ENCODE results near the gene VPS72. TPM values are rescaled to one million over a fixed set of nuclear protein-coding genes. Genes with fewer than 3 reads are reported as not detected.

The VPS72 gene
- total and polyA plus RNA-seq, 2 donors: 32.1 to 44.4 TPM

DNA sequence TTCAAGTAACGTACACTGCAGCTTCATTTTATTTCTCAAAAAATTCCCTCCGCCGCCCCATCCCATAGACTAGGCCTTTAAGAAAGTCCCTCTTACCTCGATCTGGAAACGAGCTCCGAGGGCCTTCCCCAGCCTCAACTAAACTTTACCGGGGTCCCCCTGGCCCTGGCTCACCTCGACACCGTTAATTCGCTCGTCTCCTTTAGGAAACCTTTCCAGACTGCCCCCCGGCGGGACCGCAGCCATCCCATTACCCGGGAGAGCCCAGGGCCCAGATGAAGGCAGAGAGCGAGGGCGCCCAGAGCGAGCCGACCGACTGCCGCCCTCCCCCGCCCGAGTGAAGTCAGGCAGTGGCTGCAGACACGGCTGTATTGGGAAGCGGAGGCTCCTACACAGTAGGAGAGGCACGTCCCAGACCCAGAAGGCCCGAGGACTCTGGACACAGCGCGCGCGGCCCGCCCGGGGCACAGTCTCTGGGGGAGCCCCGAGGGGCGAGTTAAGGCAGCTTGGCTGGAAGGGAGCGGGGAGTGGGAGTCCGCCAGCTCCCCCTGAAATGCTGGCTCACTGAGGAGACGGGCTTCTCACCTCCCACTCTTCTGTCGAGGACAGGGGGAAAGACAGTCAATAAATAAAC, 58.2 kb downstream of the VPS72 start:
- no peak for DNase-seq (ENCODE audit: extremely low spot score)
- H3K36me3 ChIP-seq (ENCODE audit: insufficient read depth): no peaks in the 10 kb centered on the region
- no peak overlapping the region for H3K27ac ChIP-seq (ENCODE audit: low read depth)
- WGBS: 24% methylated on average over 39 of the region's 39 CpGs
- H3K4me1 ChIP-seq (ENCODE audit: insufficient read depth): no peaks in the 10 kb centered on the region
- peak overlapping the region; percentile 30 for H3K4me3 ChIP-seq (ENCODE audit: low read depth, low read length)

DNA sequence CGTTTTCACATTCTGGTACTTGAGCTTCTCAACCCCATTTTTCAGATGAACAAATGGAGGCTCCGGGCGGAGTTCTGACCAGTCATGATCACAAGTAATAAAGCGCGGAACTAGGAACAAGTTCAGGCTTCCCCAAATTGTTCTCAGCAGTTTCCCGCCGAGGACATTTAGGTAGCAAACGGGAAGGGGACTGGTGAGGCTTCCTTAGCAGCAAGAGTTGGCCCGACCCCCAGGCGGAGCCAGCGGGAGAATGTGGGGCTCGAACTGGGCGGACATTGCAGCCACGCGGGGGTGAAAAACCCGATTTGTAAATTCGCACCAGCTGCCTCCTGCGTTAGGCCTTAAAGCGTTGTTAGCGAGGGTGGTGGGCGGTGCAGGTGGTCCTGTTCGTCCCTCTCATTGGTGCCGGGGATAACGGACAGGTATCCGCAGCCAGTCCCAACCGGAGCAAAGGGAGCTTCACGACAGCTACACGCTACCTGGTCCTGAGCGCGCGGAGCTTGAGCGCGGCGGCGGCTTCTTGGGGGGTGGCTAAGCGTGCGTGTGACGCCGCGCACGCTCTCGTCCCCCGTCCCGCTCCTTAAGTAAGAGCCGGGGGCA, 58.9 kb downstream of the VPS72 start:
- WGBS: 5% methylated on average over 45 of the region's 45 CpGs
- no peaks in the 10 kb centered on the region for H3K4me1 ChIP-seq (ENCODE audit: insufficient read depth)
- H3K36me3 ChIP-seq (ENCODE audit: insufficient read depth): no peaks in the 10 kb centered on the region
- DNase-seq (ENCODE audit: extremely low spot score): peak; percentile 81
- H3K27ac ChIP-seq (ENCODE audit: low read depth): no peak overlapping the region
- H3K4me3 ChIP-seq (ENCODE audit: low read depth, low read length): peak overlapping the region; percentile 30

DNA sequence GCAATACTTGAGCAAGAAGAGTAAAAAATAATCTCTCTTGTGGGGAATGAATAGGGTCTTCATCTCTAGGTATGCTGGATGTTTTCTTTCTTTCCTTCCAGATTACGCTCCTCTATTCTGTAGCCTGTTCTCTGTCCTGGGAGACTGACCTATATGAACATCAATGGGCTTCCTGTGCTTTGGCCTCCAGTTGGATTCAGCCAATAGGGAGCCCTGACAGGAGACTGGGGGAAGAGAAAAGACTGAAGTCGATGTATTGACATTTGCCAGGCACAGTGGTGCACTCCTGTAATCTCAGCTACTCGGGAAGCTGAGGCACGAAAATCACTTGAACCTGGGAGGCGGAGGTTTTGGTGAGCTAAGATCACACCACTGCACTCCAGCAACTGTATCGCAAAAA, 61.2 kb downstream of the VPS72 start:
- no peaks in the 10 kb centered on the region for H3K4me1 ChIP-seq (ENCODE audit: insufficient read depth)
- DNase-seq (ENCODE audit: extremely low spot score): no peak
- H3K4me3 ChIP-seq (ENCODE audit: low read depth, low read length): no peak overlapping the region
- H3K27ac ChIP-seq (ENCODE audit: low read depth): no peak overlapping the region
- WGBS: 73% methylated on average over 6 of the region's 6 CpGs
- no peaks in the 10 kb centered on the region for H3K36me3 ChIP-seq (ENCODE audit: insufficient read depth)

Other genes with a start within 250 kb of the VPS72 start
- gene CERS2, start 215.4 kb downstream of the VPS72 start, total RNA-seq: 75.1 TPM
- 131 TPM for gene CERS2, start 215.4 kb downstream of the VPS72 start, polyA plus RNA-seq
- 5.2 TPM for gene ANXA9, start 207.9 kb downstream of the VPS72 start, total RNA-seq
- gene ANXA9, start 207.9 kb downstream of the VPS72 start, polyA plus RNA-seq: 0.95 TPM
- 19.7 TPM for gene MINDY1, start 183.3 kb downstream of the VPS72 start, total RNA-seq
- gene MINDY1, start 183.3 kb downstream of the VPS72 start, polyA plus RNA-seq: 19.6 TPM
- gene PRUNE1, start 181.7 kb downstream of the VPS72 start, total RNA-seq: 19.1 TPM
- 23.5 TPM for gene PRUNE1, start 181.7 kb downstream of the VPS72 start, polyA plus RNA-seq
- gene BNIPL, start 153.6 kb downstream of the VPS72 start, total RNA-seq: 10.9 TPM
- gene BNIPL, start 153.6 kb downstream of the VPS72 start, polyA plus RNA-seq: 1.9 TPM
- gene C1orf56, start 142.4 kb downstream of the VPS72 start, total RNA-seq: 1.4 TPM
- gene C1orf56, start 142.4 kb downstream of the VPS72 start, polyA plus RNA-seq: 9.4 TPM
- 47.2 TPM for gene CDC42SE1, start 130.6 kb downstream of the VPS72 start, total RNA-seq
- gene CDC42SE1, start 130.6 kb downstream of the VPS72 start, polyA plus RNA-seq: 62.1 TPM
- 4.8 TPM for gene MLLT11, start 129.8 kb downstream of the VPS72 start, total RNA-seq
- gene MLLT11, start 129.8 kb downstream of the VPS72 start, polyA plus RNA-seq: 4.9 TPM
- 16.9 TPM for gene GABPB2, start 119.4 kb downstream of the VPS72 start, total RNA-seq
- 6.4 TPM for gene GABPB2, start 119.4 kb downstream of the VPS72 start, polyA plus RNA-seq
- 10.4 TPM for gene SEMA6C, start 43.6 kb downstream of the VPS72 start, total RNA-seq
- 13.7 TPM for gene SEMA6C, start 43.6 kb downstream of the VPS72 start, polyA plus RNA-seq
- 4.0 TPM for gene TNFAIP8L2, start 33.5 kb downstream of the VPS72 start, total RNA-seq
- 5.4 TPM for gene TNFAIP8L2, start 33.5 kb downstream of the VPS72 start, polyA plus RNA-seq
- gene LYSMD1, start 24.3 kb downstream of the VPS72 start, total RNA-seq: 6.8 TPM
- 14.0 TPM for gene LYSMD1, start 24.3 kb downstream of the VPS72 start, polyA plus RNA-seq
- gene SCNM1, start 24.1 kb downstream of the VPS72 start, total RNA-seq: 22.4 TPM
- gene SCNM1, start 24.1 kb downstream of the VPS72 start, polyA plus RNA-seq: 49.5 TPM
- gene TMOD4, start 14.2 kb downstream of the VPS72 start, total RNA-seq: 2.3 TPM
- gene TMOD4, start 14.2 kb downstream of the VPS72 start, polyA plus RNA-seq: 0.76 TPM
- gene PIP5K1A, start 8.4 kb upstream of the VPS72 start, total RNA-seq: 77.0 TPM
- 22.1 TPM for gene PIP5K1A, start 8.4 kb upstream of the VPS72 start, polyA plus RNA-seq
- gene PSMD4, start 64.5 kb upstream of the VPS72 start, total RNA-seq: 77.2 TPM
- gene PSMD4, start 64.5 kb upstream of the VPS72 start, polyA plus RNA-seq: 191 TPM
- gene ZNF687, start 92.1 kb upstream of the VPS72 start, total RNA-seq: 8.1 TPM
- gene ZNF687, start 92.1 kb upstream of the VPS72 start, polyA plus RNA-seq: 15.9 TPM
- 26.5 TPM for gene PI4KB, start 137.2 kb upstream of the VPS72 start, total RNA-seq
- 45.5 TPM for gene PI4KB, start 137.2 kb upstream of the VPS72 start, polyA plus RNA-seq
- 42.9 TPM for gene RFX5, start 157.1 kb upstream of the VPS72 start, total RNA-seq
- gene RFX5, start 157.1 kb upstream of the VPS72 start, polyA plus RNA-seq: 31.2 TPM
- gene SELENBP1, start 182.5 kb upstream of the VPS72 start, total RNA-seq: 32.9 TPM
- 82.8 TPM for gene SELENBP1, start 182.5 kb upstream of the VPS72 start, polyA plus RNA-seq
- 217 TPM for gene PSMB4, start 209.4 kb upstream of the VPS72 start, total RNA-seq
- 323 TPM for gene PSMB4, start 209.4 kb upstream of the VPS72 start, polyA plus RNA-seq